K562 (cell line): ENCODE measurements around the gene LAMA4. TPM values are rescaled to one million over a fixed set of nuclear protein-coding genes. Genes with fewer than 3 reads are reported as not detected.

Source experiments
- ATAC-seq: fragments of 200-7000 bp; cut with Tn5 transposase; 3 replicates; pipeline ENCODE4 v1.9.1; 2020; ENCODE audit warnings: moderate library complexity
- BruUV-seq: library from RNA; stranded (reverse); fragments of 400-500 nt; replicated peaks from 2 replicates; lab custom pipeline; 2021; lab: Mats Ljungman, UMichigan
- CTCF ChIA-PET: fragments of 300-600 bp; formaldehyde crosslinking; extraction: SDS; loops from one replicate; lab custom pipeline; 2021; ENCODE audit warnings: low intra/inter-chr PET ratio; lab: Yijun Ruan, JAX
- POLR2A ChIA-PET: fragments of 300-600, 350-650 bp; sonication (Branson Sonifier 250); formaldehyde crosslinking; extraction: SDS; loops from one replicate; lab custom pipeline; 2021; ENCODE audit warnings: antibody characterized with exemption, inconsistent platforms; lab: Yijun Ruan, JAX
- DNase-seq, 4 experiments: peaks; one replicate each; pipeline versions ENCODE4 v3.0.0 to v3.0.0-alpha.2; 2011 to 2018; ENCODE audit warnings: low spot score in 3 of 4, mixed read lengths in 3 of 4; ENCODE audit errors: extremely low read depth in 1 of 4
- FAIRE-seq: peaks from 2 replicates; lab custom pipeline; 2011; peaks lifted over from hg19 to GRCh38; lab: Jason Lieb, UNC
- H2AFZ ChIP-seq: 2 replicates; pipeline ENCODE4 v1.6.0; 2011; ENCODE audit warnings: low read depth, low read length, control low read depth, inconsistent platforms
- H3K27ac ChIP-seq: fragments of 200-600 bp; 3 replicates; pipeline ENCODE4 v1.8.0; 2011; ENCODE audit warnings: low read depth, mild to moderate bottlenecking, control low read depth, inconsistent platforms, low read length, moderate library complexity, mixed read lengths; ENCODE audit errors: extremely low read depth
- H3K27me3 ChIP-seq, 2 experiments: fragments of 300-600 bp in 1 of 2; 2 replicates in 1 of 2; 3 replicates in 1 of 2; pipeline versions ENCODE4 v1.6.0 to v1.8.0; 2011; ENCODE audit warnings: inconsistent platforms in 2 of 2, low read length in 2 of 2, mild to moderate bottlenecking in 1 of 2, mixed read lengths in 1 of 2, moderate library complexity in 1 of 2; ENCODE audit not compliant: control insufficient read depth in 2 of 2, insufficient read depth in 2 of 2
- H3K36me3 ChIP-seq: fragments of 300-600 bp; 3 replicates; pipeline ENCODE4 v1.8.0; 2011; ENCODE audit warnings: mild to moderate bottlenecking, low read length, inconsistent platforms; ENCODE audit not compliant: control insufficient read depth, insufficient read depth
- H3K4me1 ChIP-seq, 2 experiments: fragments of 200-600 bp in 1 of 2; replicated peaks in 1 of 2; 2 replicates in 1 of 2; 3 replicates in 1 of 2; pipeline versions ENCODE4 v1.5.1 to v1.8.0; 2011; ENCODE audit warnings: inconsistent platforms in 2 of 2, low read length in 2 of 2, mild to moderate bottlenecking in 1 of 2, mixed read lengths in 1 of 2, moderate library complexity in 1 of 2; ENCODE audit not compliant: control insufficient read depth in 2 of 2, insufficient read depth in 2 of 2
- H3K4me2 ChIP-seq: 2 replicates; pipeline ENCODE4 v1.6.1; 2011; ENCODE audit warnings: low read length, control low read depth, inconsistent platforms, mixed read lengths; ENCODE audit not compliant: insufficient read depth
- H3K4me3 ChIP-seq: fragments of 200-600 bp; sonication (generic), shearing (Covaris generic); 2 replicates; pipeline ENCODE4 v1.5.1; 2016; ENCODE audit warnings: control low read depth, inconsistent platforms
- H3K79me2 ChIP-seq: fragments of 200-600 bp; 3 replicates; pipeline ENCODE4 v1.8.0; 2011; ENCODE audit warnings: low read length, inconsistent platforms; ENCODE audit not compliant: control insufficient read depth, insufficient read depth
- H3K9ac ChIP-seq, 2 experiments: 2 replicates each; pipeline versions ENCODE4 v1.6.0 to v1.6.1; 2011; ENCODE audit warnings: low read depth in 2 of 2, low read length in 2 of 2, control low read depth in 1 of 2, inconsistent platforms in 1 of 2, mild to moderate bottlenecking in 1 of 2, mixed read lengths in 1 of 2; ENCODE audit not compliant: insufficient read depth in 1 of 2
- H3K9me1 ChIP-seq: one replicate; pipeline ENCODE4 v1.6.0; 2011; ENCODE audit warnings: inconsistent platforms, mild to moderate bottlenecking, low read length, moderate library complexity; ENCODE audit not compliant: control insufficient read depth, insufficient read depth
- H3K9me3 ChIP-seq: replicated peaks from 2 replicates; pipeline ENCODE4 v1.5.1; 2011; ENCODE audit warnings: low read depth, low read length, inconsistent platforms; ENCODE audit not compliant: control insufficient read depth, insufficient read depth
- H4K20me1 ChIP-seq: replicated peaks from 2 replicates; pipeline ENCODE4 v1.6.1; 2011; ENCODE audit warnings: low read length, inconsistent platforms, mixed read lengths; ENCODE audit not compliant: control insufficient read depth, insufficient read depth
- ADNP ChIP-seq: fragments of 200-800 bp; sonication (Bioruptor generic); IDR thresholded peaks from 2 replicates; pipeline ENCODE4 v1.6.1; 2016; ENCODE audit warnings: missing genetic modification characterization, missing compliant biosample characterization
- ATF7 ChIP-seq: fragments of 450-650 bp; IDR thresholded peaks from 2 replicates; pipeline ENCODE4 v1.7.1; 2014; ENCODE audit warnings: mild to moderate bottlenecking, moderate library complexity
- BCOR ChIP-seq: fragments of 450-650 bp; IDR thresholded peaks from 2 replicates; pipeline ENCODE4 v1.6.1; 2016
- CEBPB ChIP-seq: fragments of 450-650 bp; IDR thresholded peaks from 2 replicates; pipeline ENCODE4 v1.6.1; 2016; ENCODE audit warnings: missing genetic modification characterization, missing compliant biosample characterization
- EZH2 ChIP-seq: IDR thresholded peaks from 2 replicates; pipeline ENCODE4 v1.6.1; 2012; ENCODE audit warnings: low read depth, mild to moderate bottlenecking, inconsistent platforms, low read length, borderline replicate concordance
- HNRNPL ChIP-seq: fragments of 200-400 bp; formaldehyde crosslinking; IDR thresholded peaks from 2 replicates; pipeline ENCODE4 v1.6.1; 2017; ENCODE audit warnings: low read depth, mild to moderate bottlenecking, low read length
- KLF10 ChIP-seq: fragments of 250-450 bp; sonication (Bioruptor Pico); IDR thresholded peaks from 2 replicates; pipeline ENCODE4 v1.6.1; 2021; ENCODE audit warnings: matching md5 sums
- MTA1 ChIP-seq: fragments of 450-650 bp; IDR thresholded peaks from 2 replicates; pipeline ENCODE4 v1.6.1; 2017; ENCODE audit warnings: borderline replicate concordance
- OTX1 ChIP-seq: fragments of 450-650 bp; formaldehyde crosslinking; IDR thresholded peaks from 2 replicates; pipeline ENCODE4 v1.4.0; 2022; ENCODE audit warnings: mild to moderate bottlenecking
- SMARCA4 ChIP-seq: fragments of 450-650 bp; IDR thresholded peaks from 2 replicates; pipeline ENCODE4 v1.6.1; 2016
- TCF15 ChIP-seq: fragments of 250-450 bp; sonication (Bioruptor Pico); IDR thresholded peaks from 2 replicates; pipeline ENCODE4 v1.8.0; 2022; ENCODE audit warnings: moderate library complexity, mild to moderate bottlenecking, inconsistent platforms
- ZNF224 ChIP-seq: sonication (generic); formaldehyde crosslinking; IDR thresholded peaks from 2 replicates; pipeline ENCODE4 v1.8.0; 2022; ENCODE audit warnings: mild to moderate bottlenecking, missing genetic modification reagents
- ZNF511 ChIP-seq: sonication (generic); formaldehyde crosslinking; IDR thresholded peaks from 2 replicates; pipeline ENCODE4 v1.8.0; 2022; ENCODE audit warnings: mild to moderate bottlenecking, missing genetic modification reagents
- WGBS: fragments of 100-300 bp; shearing (Covaris generic); methylation state at CpG from one replicate; pipeline ENCODE4 v1.1.6; 2016; ENCODE audit warnings: low coverage, mixed read lengths; ENCODE audit not compliant: insufficient coverage; ENCODE audit errors: missing lambda C conversion rate; 5-methylcytosine and 5-hydroxymethylcytosine counted together
- in situ Hi-C: fragments of 300-500 bp; cut with MboI; formaldehyde crosslinking; loops from 4 replicates; pipeline ENCODE4 v1.15.0; 2018; ENCODE audit warnings: inconsistent platforms, mixed read lengths
- intact Hi-C: fragments of 100-400 bp; cut with micrococcal nuclease; formaldehyde crosslinking; loops from 2 replicates; pipeline ENCODE4 v1.14.2; 2022
- polyA plus RNA-seq, 8 experiments: library from polyadenylated mRNA; depleted of rRNA in 4 of 8; stranded (reverse) in 5 of 8; unstranded in 3 of 8; fragments of >200 nt; fragmentation: Nextera tagmentation in 2 of 8; fragmentation: Illumina TruSeq in 1 of 8; extraction: Ambion mirVana in 2 of 8; extraction: Trizol in 1 of 8; gene quantifications; 2 replicates each; pipeline versions ENCODE4 v1.2.1 to v1.2.3, GENCODE V29; 2011 to 2014; ENCODE audit warnings: inconsistent platforms in 1 of 8, missing spikeins in 1 of 8
- total RNA-seq, 7 experiments: library from RNA; depleted of rRNA in 6 of 7; stranded (reverse); fragments of >200 nt in 6 of 7; fragmentation: Illumina TruSeq in 2 of 7; extraction: Trizol in 2 of 7; gene quantifications; 2 replicates each; pipeline versions ENCODE4 v1.2.1 to v1.2.3, GENCODE V29; 2011 to 2021; ENCODE audit warnings: low replicate concordance in 1 of 7
- TF ChIP-seq, protein P1 (sequence below), 3 experiments: fragments of 200-800 bp in 1 of 3; sonication (Bioruptor generic) in 1 of 3; sonication (generic) in 1 of 3; formaldehyde crosslinking in 1 of 3; IDR thresholded peaks; 2 replicates each; pipeline versions ENCODE4 v1.6.1 to v1.8.0; 2016 to 2022; ENCODE audit warnings: mild to moderate bottlenecking in 2 of 3, missing compliant biosample characterization in 2 of 3, missing genetic modification characterization in 2 of 3, missing genetic modification reagents in 1 of 3

Gene LAMA4
- total and polyA plus RNA-seq, 9 of the 15 experiments (the other 6 are each of a cell fraction or from before 2014, with no cell fraction given) = 0.05 to 2.9 (median 0.51) TPM

DNA sequence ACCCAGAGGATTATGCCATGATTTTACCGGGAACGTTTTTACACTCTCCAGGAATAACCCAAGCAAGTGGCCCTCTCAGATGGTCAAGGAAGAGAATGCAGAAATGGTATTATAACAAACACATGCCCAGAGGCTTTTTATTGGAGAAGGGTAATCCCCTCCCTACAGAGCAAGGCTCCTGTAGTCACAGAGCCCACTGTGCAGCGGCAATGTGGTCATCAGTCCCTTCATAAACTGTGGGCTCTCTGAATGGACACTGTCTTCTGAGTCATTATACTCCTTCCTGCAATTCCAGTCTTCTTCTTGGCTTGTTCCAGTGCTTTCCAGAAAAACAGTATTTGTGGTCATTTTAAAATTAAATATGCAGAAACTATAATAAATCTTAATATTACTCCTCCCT lies 74.7 kb downstream of the LAMA4 start:
- Histone ChIP-seq H3K36me3 (no peaks in the 10 kb centered on the region), H3K27ac (no peak overlapping the region), H2AFZ (no peak overlapping the region), H3K4me3 (no peak overlapping the region), H3K27me3 (peaks cover 0 to 5% of the 10 kb centered on the region in 2 experiments; a peak in 2 of 5 replicates), H3K4me2 (no peak overlapping the region), H3K4me1 (no peaks in the 10 kb centered on the region), H3K9me1 (no peaks in the 10 kb centered on the region), H3K79me2 (no peaks in the 10 kb centered on the region), H4K20me1 (no peaks in the 10 kb centered on the region), H3K9ac (no peak overlapping the region), H3K9me3 (no peaks in the 10 kb centered on the region)
- ChIA-PET CTCF (interaction anchor here (1.1 to 1.7 kb wide), 3 partner anchors 132 to 1756 kb away, joined by 5 to 23 read pairs (median 8); no protein-coding TSS in a partner anchor), POLR2A (interaction anchor here (0.8 to 1.2 kb wide), 2 partner anchors 10 to 39 kb away, joined by 3 read pairs; no protein-coding TSS in a partner anchor)
- in situ Hi-C loops (loop anchor here (25.0 kb wide), 1 partner anchor 1733 kb away; no protein-coding TSS in a partner anchor), intact Hi-C loops (loop anchor here (1.0 to 10.0 kb wide), 4 partner anchors 133 to 1725 kb away; partner anchors contain the start of gene MARCKS)
- 0% methylated on average over 3 of the region's 3 CpGs for WGBS
- DNase-seq (no peak), ATAC-seq (no peak), FAIRE-seq (no peak)
- BruUV-seq = no TSS peak
- TF ChIP-seq KLF10 (CRISPR knock-in tag) (no peak), MTA1 (no peak), TCF15 (CRISPR knock-in tag) (no peak), OTX1 (CRISPR knock-in tag) (no peak), EZH2 (no peak), ZNF511 (CRISPR knock-in tag) (no peak), ZNF224 (CRISPR knock-in tag) (no peak), ADNP (tag) (no peak), HNRNPL (no peak), SMARCA4 (no peak), BCOR (no peak), CEBPB (tag) (no peak), ATF7 (no peak)
- TF ChIP-seq, protein P1, sequence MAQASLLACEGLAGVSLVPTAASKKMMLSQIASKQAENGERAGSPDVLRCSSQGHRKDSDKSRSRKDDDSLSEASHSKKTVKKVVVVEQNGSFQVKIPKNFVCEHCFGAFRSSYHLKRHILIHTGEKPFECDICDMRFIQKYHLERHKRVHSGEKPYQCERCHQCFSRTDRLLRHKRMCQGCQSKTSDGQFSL (CRISPR knock-in tag; IDR thresholded peaks at IDR 0.05) = no peak
- TF ChIP-seq, protein P1 (tag; IDR thresholded peaks at IDR 0.05) = no peak
